IPS DF 4.7 (cell line): ENCODE results near the gene PKNOX2.
A peak's percentile ranks its signal among the peaks of the same experiment; 100 is the strongest.

ENCODE experiments used
- DNase-seq: peaks from one replicate; pipeline ENCODE4 v3.0.0-alpha.2; 2013; ENCODE audit warnings: low spot score; ENCODE audit errors: extremely low read depth

Gene PKNOX2

GRCh38 chr11:125262194-125262829 is 97.8 kb downstream of the PKNOX2 start:
- no peak for DNase-seq

DNA sequence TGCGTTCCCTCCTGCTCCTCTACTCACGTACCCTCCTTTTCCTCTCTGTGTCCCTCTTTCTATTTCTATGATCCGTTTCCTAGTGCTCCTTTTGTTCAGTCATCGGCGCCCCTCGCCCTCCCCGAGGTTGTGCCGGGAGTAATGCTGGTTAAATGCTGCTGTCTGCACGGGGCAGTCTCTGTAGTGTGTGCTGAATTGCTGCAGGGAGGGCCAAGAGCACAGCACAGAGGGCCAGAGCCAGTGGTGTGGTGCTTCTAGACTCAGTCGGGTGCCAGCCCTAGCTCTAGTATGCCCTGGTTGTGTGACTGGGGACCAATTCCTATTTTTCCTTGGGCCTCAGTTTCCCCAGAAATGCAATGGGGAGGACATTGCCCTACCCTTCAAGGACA is 98.3 kb downstream of the PKNOX2 start:
- DNase-seq = no peak

GRCh38 chr11:125263268-125263790 is 98.8 kb downstream of the PKNOX2 start:
- peak; percentile 82 for DNase-seq

DNA sequence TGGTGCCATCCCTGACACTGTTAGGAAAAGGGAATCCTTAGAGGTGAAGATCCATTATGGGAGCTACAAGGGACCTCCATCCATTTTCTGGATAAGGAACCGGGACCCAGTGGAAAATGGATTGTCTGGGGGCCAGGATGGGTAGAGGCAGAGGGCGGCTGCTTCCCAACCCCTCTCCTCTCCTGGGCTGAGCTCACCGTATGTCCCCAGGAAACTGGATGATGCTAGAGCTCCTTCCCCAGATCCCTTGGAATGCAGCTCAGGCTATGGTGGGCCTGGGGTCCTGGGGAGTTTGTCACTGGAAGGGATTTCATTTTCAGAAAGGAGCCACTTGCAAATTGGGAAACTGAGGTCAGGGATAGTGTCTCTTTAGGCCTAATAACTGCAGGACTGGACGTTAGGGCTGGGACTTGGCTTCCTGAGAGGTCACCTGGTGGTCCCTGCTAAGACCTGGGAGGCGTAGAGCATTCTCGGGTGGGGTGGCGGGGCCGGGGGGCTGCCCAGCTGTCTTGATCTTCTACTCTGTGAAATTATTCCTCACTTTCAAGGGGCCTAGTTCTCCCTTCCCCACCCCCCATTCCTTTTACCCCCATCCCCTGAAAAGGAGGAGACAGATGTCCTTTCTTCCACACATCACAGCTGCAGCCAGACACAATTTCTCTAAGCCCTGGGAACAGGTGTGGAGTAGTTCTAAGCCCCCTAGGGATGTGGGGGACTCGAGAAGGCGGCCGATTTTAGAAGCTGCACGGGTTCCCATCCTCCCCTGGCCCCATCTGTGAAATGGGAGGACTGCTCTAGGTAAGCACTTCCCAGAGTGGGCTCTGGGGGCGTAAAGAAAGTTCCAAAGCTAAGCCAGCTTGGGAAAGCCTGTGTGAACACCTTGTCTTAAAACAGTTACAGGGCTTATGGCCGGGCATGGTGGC is 99.8 kb downstream of the PKNOX2 start:
- DNase-seq = no peak

DNA sequence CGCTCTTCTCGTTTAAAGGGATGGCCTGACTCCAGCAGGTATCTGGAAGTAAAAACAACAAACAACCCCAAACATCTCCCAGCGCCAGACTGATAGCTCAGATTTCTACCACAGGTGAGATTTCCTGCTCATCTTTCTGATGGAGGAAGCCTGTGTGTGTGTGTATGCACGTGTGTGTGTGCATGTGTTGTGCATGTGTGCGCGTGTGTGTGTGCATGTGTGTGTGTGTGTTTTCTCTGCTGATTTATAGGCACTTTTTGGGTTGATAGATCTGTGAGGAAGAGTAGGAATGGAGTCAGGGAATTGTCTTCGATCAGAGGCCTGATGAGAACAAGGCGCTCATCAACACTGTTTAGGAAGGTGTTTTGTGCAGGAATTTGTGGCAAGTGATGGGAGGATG is 103.0 kb downstream of the PKNOX2 start:
- no peak for DNase-seq

- DNase-seq = no peak
These were observed 104.1 kb downstream of the PKNOX2 start for GRCh38 chr11:125268611-125269010.

DNA sequence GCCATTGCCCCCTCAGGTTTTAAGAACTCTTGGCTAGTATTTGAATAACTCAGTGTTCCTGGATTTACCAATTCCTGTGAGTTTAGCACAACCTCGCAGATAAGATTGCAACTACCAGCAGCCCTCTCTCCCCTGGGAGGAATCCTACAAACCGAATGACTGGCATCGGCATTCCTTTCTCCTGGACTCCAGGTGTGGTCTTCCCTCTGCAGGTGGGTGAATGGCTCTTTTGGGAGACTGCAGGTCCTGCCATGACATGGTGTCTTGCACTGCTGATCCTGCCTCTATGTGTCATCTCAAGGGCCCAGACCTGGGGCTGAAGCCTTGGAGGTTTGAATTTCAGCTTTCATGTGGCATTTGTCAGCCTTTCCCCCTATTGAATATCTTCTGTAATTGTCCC is 105.6 kb downstream of the PKNOX2 start:
- DNase-seq = no peak

GRCh38 chr11:125270711-125271110 is 106.2 kb downstream of the PKNOX2 start:
- no peak for DNase-seq

GRCh38 chr11:125271483-125272091 is 107.0 kb downstream of the PKNOX2 start:
- DNase-seq = no peak

GRCh38 chr11:125272092-125272491 is 107.5 kb downstream of the PKNOX2 start:
- no peak for DNase-seq

DNA sequence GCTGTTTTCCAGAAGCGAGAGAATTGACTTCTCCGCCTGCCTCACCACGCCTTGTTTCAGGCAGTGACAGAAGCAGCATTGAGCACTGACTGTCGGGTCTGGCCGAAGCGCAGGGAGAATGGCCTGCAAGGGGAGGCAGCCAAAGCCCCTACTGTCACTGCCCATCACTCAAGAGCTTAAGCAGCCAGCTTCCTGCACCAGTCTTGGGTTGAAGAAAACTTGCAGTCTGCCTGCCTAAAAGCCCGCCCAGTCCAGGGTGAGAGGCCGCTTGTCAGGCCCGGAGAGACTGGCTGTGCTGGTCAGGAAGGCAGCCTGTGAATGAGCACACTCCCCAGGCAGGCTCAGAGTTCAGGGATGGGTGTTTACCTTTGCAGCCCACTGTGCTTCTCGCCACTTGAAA is 108.3 kb downstream of the PKNOX2 start:
- DNase-seq = no peak

DNA sequence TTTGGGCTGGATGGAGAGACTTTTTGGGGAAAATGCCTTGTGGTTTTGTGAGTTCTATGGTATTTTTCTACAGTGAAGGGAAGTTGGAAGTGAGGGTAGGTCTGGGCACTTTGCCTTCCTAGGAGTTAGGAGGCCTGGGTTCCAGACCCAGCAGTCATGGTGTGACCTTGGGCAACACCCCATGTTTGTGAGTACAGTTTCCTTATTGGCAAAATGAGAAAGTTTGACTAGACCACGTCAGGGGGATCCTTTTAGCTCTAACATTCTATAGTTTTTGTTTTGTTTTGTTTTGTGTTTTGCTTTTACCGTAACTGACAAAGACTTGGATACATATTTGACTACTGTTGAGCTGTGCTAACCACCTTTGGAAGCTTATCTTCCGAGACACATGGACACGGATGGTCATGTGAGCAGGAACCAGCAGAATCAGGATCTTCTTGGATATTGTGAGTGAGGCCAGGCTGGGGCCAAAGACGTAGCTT is 109.0 kb downstream of the PKNOX2 start:
- DNase-seq = no peak

DNA sequence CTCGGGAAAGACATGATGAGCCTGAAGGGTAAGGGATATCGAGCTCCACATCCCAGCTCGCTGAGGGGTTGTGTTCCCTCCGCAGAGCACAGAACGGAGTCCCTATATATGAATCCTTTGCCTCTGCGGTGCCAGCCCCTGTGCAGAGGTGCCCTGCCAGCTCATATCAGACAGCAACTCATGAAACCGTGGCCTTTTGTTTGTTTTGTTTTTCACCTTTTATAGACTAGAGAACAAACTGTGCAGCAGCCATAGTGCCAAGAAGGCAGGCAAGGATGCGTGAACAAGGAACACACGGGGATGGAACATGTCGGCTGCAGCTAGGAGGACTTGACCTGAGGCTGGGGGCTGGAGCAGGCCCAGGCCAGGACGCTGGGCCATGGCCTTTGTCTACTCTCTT is 109.8 kb downstream of the PKNOX2 start:
- no peak for DNase-seq

- no peak for DNase-seq
These were observed 110.2 kb downstream of the PKNOX2 start for GRCh38 chr11:125274774-125275173.

GRCh38 chr11:125275905-125276618 is 111.5 kb downstream of the PKNOX2 start:
- DNase-seq = no peak

GRCh38 chr11:125276619-125276976 is 112.0 kb downstream of the PKNOX2 start:
- DNase-seq = no peak

DNA sequence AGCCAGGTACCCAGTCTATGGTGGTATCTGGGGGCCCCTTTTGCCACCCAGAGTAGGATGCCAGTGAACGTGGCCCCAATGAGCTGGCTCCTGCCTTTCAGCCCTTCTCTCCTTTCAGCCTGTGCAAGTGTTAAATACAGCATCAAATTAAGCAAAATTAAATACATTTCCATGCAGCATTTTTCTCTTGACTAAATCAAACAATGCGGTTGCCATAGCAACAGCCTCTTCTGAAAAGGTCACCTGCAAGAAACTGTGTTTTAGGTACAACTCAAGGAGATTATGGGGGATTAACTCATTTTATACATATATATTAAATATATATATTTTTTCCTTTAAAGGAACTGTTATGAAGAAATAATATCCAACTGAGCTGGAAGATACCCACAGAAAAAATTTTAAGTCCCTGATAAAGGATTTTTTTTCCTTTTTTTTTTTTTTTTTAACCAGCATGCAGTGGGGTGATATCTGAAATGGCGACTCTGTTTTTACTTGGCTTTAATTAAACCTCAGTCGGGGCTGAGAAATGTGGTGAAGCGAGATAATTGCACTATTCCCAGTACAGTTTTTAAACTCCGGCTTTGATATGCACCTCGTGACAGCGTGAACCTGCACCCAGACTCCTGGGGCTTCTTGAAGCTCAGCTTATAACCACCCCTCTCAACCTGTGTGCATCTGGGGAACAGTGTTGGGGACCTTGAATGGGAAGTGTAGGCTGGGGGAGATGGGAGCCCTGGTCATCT is 115.3 kb downstream of the PKNOX2 start:
- DNase-seq = no peak

GRCh38 chr11:125280646-125281045 is 116.1 kb downstream of the PKNOX2 start:
- DNase-seq = no peak

DNA sequence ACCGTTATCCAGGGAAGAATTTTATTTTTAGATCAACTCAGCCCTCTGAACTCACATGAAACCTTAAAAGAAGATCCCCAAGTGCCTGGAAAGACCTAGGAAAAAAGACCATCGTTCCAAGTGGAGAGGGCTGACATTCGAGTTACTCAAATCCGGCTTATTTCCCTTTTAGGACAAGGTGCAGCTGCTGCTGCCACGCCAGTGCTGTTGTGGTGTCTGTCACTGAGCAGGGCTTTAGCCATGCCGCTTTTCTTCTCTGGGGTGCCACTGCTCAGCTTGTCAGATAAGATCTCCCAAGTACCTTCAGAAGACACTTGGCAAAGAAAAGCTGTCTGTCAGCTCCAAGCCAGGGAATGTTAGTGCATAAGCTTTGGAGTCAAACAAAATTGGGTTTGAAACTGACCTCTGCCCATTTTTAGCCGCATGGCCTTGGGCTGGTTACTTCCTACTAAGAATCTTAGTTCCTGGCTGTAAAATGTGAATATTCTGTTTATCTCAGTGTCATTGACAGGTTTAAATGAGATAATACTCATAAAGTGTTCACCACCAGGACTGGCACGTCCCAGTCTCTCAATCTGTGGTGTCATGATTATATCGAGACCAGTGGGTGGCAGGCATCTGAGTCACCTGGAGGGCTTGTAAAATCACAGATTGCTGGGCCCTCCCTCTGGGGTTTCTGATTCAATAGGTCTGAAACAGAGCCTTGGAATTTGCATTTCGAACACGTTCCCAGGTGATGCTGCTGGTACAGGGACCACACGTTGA is 117.5 kb downstream of the PKNOX2 start:
- DNase-seq = no peak

GRCh38 chr11:125282596-125282914 is 118.0 kb downstream of the PKNOX2 start:
- DNase-seq = no peak
